Measurements from ENCODE around the gene CNTNAP5. TPM values are rescaled to one million over a fixed set of nuclear protein-coding genes. Genes with fewer than 3 reads are reported as not detected.

Gene CNTNAP5
- not detected for total RNA-seq
- total RNA-seq (2013): not detected

- Mint-ChIP-seq H3K36me3 (no peaks in the 10 kb centered on the region), H3K27me3 (ENCODE audit: low read depth in 2 of 2) (peaks cover 18 to 36% of the 10 kb centered on the region in 2 donors), H3K27ac (no peak within 1 kb of the TSS), H3K4me3 (no peak within 1 kb of the TSS), H3K9me3 (no peaks in the 10 kb centered on the region), H3K4me1 (peaks cover 0 to 7% of the 10 kb centered on the region in 2 donors)
- no peak for TF ChIP-seq CTCF (IDR thresholded peaks at IDR 0.05)
- Histone ChIP-seq H3K4me3 (ENCODE audit: low read length) (no peak within 1 kb of the TSS), H3K9me3 (ENCODE audit: control insufficient read depth, insufficient read depth, low read length) (peaks cover 9% of the 10 kb centered on the region), H3K27ac (ENCODE audit: low read length) (no peak within 1 kb of the TSS), H3K36me3 (ENCODE audit: control insufficient read depth, insufficient read depth, low read length) (no peaks in the 10 kb centered on the region), H3K27me3 (ENCODE audit: control insufficient read depth, insufficient read depth, low read length) (peaks cover 15% of the 10 kb centered on the region), H3K4me1 (ENCODE audit: control insufficient read depth, insufficient read depth, low read length) (peaks cover 6% of the 10 kb centered on the region)
- ATAC-seq (peak in 2 of 3 donors; percentile 75 to 86), DNase-seq (peak in 1 of 2 donors; percentile 15)
- intact Hi-C loops (cut with micrococcal nuclease): no loop called here
- 5% methylated on average over 37 of the region's 37 CpGs for WGBS (ENCODE audit: insufficient coverage)
These were observed at the start of gene CNTNAP5 for GRCh38 chr2:124025171-124025580. Gene CNTNAP5, plus strand, starts transcription at chr2:124025287. Its CDS starts 364 bp downstream, at chr2:124025651.

- WGBS (ENCODE audit: insufficient coverage): 83% methylated on average over 4 of the region's 4 CpGs
- no peak for TF ChIP-seq CTCF (IDR thresholded peaks at IDR 0.05)
- ATAC-seq: no peak
- intact Hi-C loops (cut with micrococcal nuclease): no loop called here
- Mint-ChIP-seq H3K27ac (no peak overlapping the region), H3K4me1 (no peaks in the 10 kb centered on the region), H3K27me3 (ENCODE audit: low read depth in 2 of 2) (no peaks in the 10 kb centered on the region), H3K4me3 (no peak overlapping the region), H3K36me3 (no peaks in the 10 kb centered on the region), H3K9me3 (peaks cover 10 to 21% of the 10 kb centered on the region in 2 donors)
- H3K4me1 ChIP-seq (ENCODE audit: control insufficient read depth, insufficient read depth, low read length): no peaks in the 10 kb centered on the region
- H3K4me3 ChIP-seq (ENCODE audit: low read length): no peak overlapping the region
- no peaks in the 10 kb centered on the region for H3K27me3 ChIP-seq (ENCODE audit: control insufficient read depth, insufficient read depth, low read length)
- no peak overlapping the region for H3K27ac ChIP-seq (ENCODE audit: low read length)
- H3K9me3 ChIP-seq (ENCODE audit: control insufficient read depth, insufficient read depth, low read length): no peaks in the 10 kb centered on the region
- H3K36me3 ChIP-seq (ENCODE audit: control insufficient read depth, insufficient read depth, low read length): no peaks in the 10 kb centered on the region
- DNase-seq: no peak
These were observed 48.9 kb upstream of the CNTNAP5 start for GRCh38 chr2:123976054-123976648.

GRCh38 chr2:123993728-123994323 lies 31.3 kb upstream of the CNTNAP5 start:
- no peak overlapping the region for H3K27ac ChIP-seq (ENCODE audit: low read length)
- no peaks in the 10 kb centered on the region for H3K27me3 ChIP-seq (ENCODE audit: control insufficient read depth, insufficient read depth, low read length)
- no peaks in the 10 kb centered on the region for H3K9me3 ChIP-seq (ENCODE audit: control insufficient read depth, insufficient read depth, low read length)
- H3K4me1 ChIP-seq (ENCODE audit: control insufficient read depth, insufficient read depth, low read length): no peaks in the 10 kb centered on the region
- H3K9me3 Mint-ChIP-seq: peaks cover 2 to 3% of the 10 kb centered on the region in 2 donors
- intact Hi-C loops (cut with micrococcal nuclease): no loop called here
- DNase-seq (peak in 1 of 2 donors; percentile 22), ATAC-seq (peak in 2 of 3 donors; percentile 40 to 68)
- H3K27me3 Mint-ChIP-seq (ENCODE audit: low read depth in 2 of 2): no peaks in the 10 kb centered on the region
- H3K36me3 ChIP-seq (ENCODE audit: control insufficient read depth, insufficient read depth, low read length): no peaks in the 10 kb centered on the region
- no peak overlapping the region for H3K4me3 Mint-ChIP-seq
- H3K27ac Mint-ChIP-seq: no peak overlapping the region
- WGBS (ENCODE audit: insufficient coverage): 30% methylated on average over 7 of the region's 8 CpGs
- peak; percentile 13 for TF ChIP-seq CTCF (IDR thresholded peaks at IDR 0.05)
- peaks cover 2 to 12% of the 10 kb centered on the region in 2 donors for H3K4me1 Mint-ChIP-seq
- H3K4me3 ChIP-seq (ENCODE audit: low read length): no peak overlapping the region
- H3K36me3 Mint-ChIP-seq: peaks cover under 1% of the 10 kb centered on the region

Data from natural killer cell (primary cell).